Measurements from ENCODE around the gene PAX7.

The PAX7 gene

DNA sequence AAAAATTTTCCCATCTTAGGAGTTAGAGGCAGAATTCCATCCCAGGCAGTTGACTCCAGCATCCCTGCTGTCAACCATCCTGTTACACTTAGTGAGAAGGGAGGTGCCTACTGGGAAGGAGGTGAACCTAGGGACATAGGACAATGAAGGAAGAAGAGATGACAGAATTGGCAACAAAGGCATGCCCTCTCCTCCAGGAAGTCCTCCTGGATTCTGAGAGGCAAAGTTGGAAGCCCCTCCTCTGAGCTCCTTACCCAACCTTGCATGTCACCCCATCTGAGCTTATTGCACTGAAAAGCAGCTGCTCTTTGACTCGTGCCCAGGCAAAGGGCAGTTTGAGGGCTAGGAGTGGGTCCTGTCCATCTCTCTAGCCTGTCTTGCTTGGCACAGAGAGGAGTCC is 66.9 kb downstream of the PAX7 start:
- no peaks in the 10 kb centered on the region for H3K9me3 ChIP-seq (ENCODE audit: low read length)
- H3K4me3 ChIP-seq (ENCODE audit: low read depth, low read length, poor library complexity, severe bottlenecking) = no peak overlapping the region
- H2AFZ ChIP-seq (ENCODE audit: low read length) = no peak overlapping the region
- H3K27me3 ChIP-seq (ENCODE audit: insufficient read depth, low read length) = no peaks in the 10 kb centered on the region
- H3K4me1 ChIP-seq (ENCODE audit: insufficient read depth, low read length, severe bottlenecking) = no peaks in the 10 kb centered on the region
- no peaks in the 10 kb centered on the region for H3K79me2 ChIP-seq (ENCODE audit: insufficient read depth, low read length)
- no peak overlapping the region for H3K27ac ChIP-seq (ENCODE audit: low read depth, low read length, poor library complexity, severe bottlenecking)
- no peaks in the 10 kb centered on the region for H4K20me1 ChIP-seq (ENCODE audit: insufficient read depth, low read length)
- H3K9ac ChIP-seq (ENCODE audit: low read length) = no peak overlapping the region
- H3K36me3 ChIP-seq (ENCODE audit: insufficient read depth, low read length) = no peaks in the 10 kb centered on the region
- TF ChIP-seq, protein P1, sequence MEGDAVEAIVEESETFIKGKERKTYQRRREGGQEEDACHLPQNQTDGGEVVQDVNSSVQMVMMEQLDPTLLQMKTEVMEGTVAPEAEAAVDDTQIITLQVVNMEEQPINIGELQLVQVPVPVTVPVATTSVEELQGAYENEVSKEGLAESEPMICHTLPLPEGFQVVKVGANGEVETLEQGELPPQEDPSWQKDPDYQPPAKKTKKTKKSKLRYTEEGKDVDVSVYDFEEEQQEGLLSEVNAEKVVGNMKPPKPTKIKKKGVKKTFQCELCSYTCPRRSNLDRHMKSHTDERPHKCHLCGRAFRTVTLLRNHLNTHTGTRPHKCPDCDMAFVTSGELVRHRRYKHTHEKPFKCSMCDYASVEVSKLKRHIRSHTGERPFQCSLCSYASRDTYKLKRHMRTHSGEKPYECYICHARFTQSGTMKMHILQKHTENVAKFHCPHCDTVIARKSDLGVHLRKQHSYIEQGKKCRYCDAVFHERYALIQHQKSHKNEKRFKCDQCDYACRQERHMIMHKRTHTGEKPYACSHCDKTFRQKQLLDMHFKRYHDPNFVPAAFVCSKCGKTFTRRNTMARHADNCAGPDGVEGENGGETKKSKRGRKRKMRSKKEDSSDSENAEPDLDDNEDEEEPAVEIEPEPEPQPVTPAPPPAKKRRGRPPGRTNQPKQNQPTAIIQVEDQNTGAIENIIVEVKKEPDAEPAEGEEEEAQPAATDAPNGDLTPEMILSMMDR (IDR thresholded peaks at IDR 0.05; ENCODE audit: low read length) = no peak
- TF ChIP-seq EZH2 (IDR thresholded peaks at IDR 0.05; ENCODE audit: borderline replicate concordance, low read length) = no peak
- no peaks in the 10 kb centered on the region for H3F3A ChIP-seq (ENCODE audit: insufficient read depth, low read length)
- H3K4me2 ChIP-seq (ENCODE audit: low read length) = no peak overlapping the region
- H3K9me2 ChIP-seq (ENCODE audit: low read depth, low read length) = no peaks in the 10 kb centered on the region

DNA sequence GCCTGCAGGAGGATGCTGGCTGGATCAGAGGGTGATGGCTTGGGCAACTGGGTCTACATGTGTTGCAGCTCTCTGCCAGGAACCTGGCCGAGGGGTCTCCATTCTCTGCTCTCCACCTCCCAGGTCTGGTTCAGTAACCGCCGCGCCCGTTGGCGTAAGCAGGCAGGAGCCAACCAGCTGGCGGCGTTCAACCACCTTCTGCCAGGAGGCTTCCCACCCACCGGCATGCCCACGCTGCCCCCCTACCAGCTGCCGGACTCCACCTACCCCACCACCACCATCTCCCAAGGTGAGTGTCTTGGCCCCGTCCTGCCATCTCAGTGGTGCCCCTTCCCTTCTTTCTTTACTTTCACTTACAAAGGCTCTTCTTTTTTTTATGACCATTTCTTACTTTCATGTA is 69.9 kb downstream of the PAX7 start:
- Histone ChIP-seq H3F3A (ENCODE audit: insufficient read depth, low read length) (no peaks in the 10 kb centered on the region), H3K4me1 (ENCODE audit: insufficient read depth, low read length, severe bottlenecking) (no peaks in the 10 kb centered on the region), H3K27me3 (ENCODE audit: insufficient read depth, low read length) (no peaks in the 10 kb centered on the region), H3K79me2 (ENCODE audit: insufficient read depth, low read length) (no peaks in the 10 kb centered on the region), H3K36me3 (ENCODE audit: insufficient read depth, low read length) (no peaks in the 10 kb centered on the region), H3K9me3 (ENCODE audit: low read length) (no peaks in the 10 kb centered on the region), H3K4me2 (ENCODE audit: low read length) (no peak overlapping the region), H3K9me2 (ENCODE audit: low read depth, low read length) (no peaks in the 10 kb centered on the region), H3K27ac (ENCODE audit: low read depth, low read length, poor library complexity, severe bottlenecking) (no peak overlapping the region), H2AFZ (ENCODE audit: low read length) (no peak overlapping the region), H3K4me3 (ENCODE audit: low read depth, low read length, poor library complexity, severe bottlenecking) (no peak overlapping the region), H4K20me1 (ENCODE audit: insufficient read depth, low read length) (no peaks in the 10 kb centered on the region), H3K9ac (ENCODE audit: low read length) (no peak overlapping the region)
- TF ChIP-seq, protein P1 (IDR thresholded peaks at IDR 0.05; ENCODE audit: low read length) = no peak
- TF ChIP-seq EZH2 (IDR thresholded peaks at IDR 0.05; ENCODE audit: borderline replicate concordance, low read length) = no peak

DNA sequence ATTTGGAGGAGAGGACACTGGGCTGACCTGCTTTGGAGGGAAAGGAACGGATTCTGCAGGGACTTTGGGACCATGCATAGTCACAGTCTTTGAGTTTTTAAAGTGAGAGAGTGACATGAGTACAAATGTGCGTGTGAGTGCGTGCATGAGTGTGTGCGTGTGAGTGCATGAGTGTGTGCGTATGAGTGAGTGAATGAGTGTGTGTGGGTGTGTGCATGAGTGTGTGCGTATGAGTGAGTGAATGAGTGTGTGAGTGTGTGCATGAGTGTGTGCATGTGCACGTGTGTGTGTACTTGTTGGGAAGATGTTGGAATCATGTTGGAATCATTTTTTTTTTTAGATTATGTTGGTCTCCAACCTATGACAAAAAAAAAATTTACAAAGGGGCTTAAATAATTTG is 70.5 kb downstream of the PAX7 start:
- Histone ChIP-seq H3K27me3 (ENCODE audit: insufficient read depth, low read length) (no peaks in the 10 kb centered on the region), H3F3A (ENCODE audit: insufficient read depth, low read length) (no peaks in the 10 kb centered on the region), H3K9me3 (ENCODE audit: low read length) (no peaks in the 10 kb centered on the region), H3K79me2 (ENCODE audit: insufficient read depth, low read length) (no peaks in the 10 kb centered on the region), H3K4me1 (ENCODE audit: insufficient read depth, low read length, severe bottlenecking) (no peaks in the 10 kb centered on the region), H3K4me2 (ENCODE audit: low read length) (no peak overlapping the region), H4K20me1 (ENCODE audit: insufficient read depth, low read length) (no peaks in the 10 kb centered on the region), H3K36me3 (ENCODE audit: insufficient read depth, low read length) (no peaks in the 10 kb centered on the region), H3K9ac (ENCODE audit: low read length) (no peak overlapping the region), H2AFZ (ENCODE audit: low read length) (no peak overlapping the region), H3K27ac (ENCODE audit: low read depth, low read length, poor library complexity, severe bottlenecking) (no peak overlapping the region), H3K9me2 (ENCODE audit: low read depth, low read length) (no peaks in the 10 kb centered on the region), H3K4me3 (ENCODE audit: low read depth, low read length, poor library complexity, severe bottlenecking) (no peak overlapping the region)
- TF ChIP-seq EZH2 (IDR thresholded peaks at IDR 0.05; ENCODE audit: borderline replicate concordance, low read length) = no peak
- TF ChIP-seq, protein P1 (IDR thresholded peaks at IDR 0.05; ENCODE audit: low read length) = no peak
